Ishikawa (cell line): ENCODE measurements around the gene LIMS4.
"Not testable (repeated sequence)": the region's sequence is repeated elsewhere in the genome, so short reads cannot be mapped to it uniquely, and the experiment has no call there.

Experiments
- EP300 ChIP-seq: IDR thresholded peaks from 2 replicates; pipeline ENCODE4 v1.6.1; 2012; ENCODE audit warnings: borderline replicate concordance
- YY1 ChIP-seq: IDR thresholded peaks from 2 replicates; pipeline ENCODE4 v1.6.1; 2012; ENCODE audit warnings: low read depth
- TF ChIP-seq, protein P1 (sequence below): IDR thresholded peaks from 2 replicates; pipeline ENCODE4 v1.6.1; 2012; ENCODE audit warnings: low read depth, mild to moderate bottlenecking

Gene LIMS4, protein sequence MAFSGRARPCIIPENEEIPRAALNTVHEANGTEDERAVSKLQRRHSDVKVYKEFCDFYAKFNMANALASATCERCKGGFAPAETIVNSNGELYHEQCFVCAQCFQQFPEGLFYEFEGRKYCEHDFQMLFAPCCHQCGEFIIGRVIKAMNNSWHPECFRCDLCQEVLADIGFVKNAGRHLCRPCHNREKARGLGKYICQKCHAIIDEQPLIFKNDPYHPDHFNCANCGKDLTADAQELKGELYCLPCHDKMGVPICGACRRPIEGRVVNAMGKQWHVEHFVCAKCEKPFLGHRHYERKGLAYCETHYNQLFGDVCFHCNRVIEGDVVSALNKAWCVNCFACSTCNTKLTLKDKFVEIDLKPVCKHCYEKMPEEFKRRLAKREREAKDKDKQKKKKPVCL

DNA sequence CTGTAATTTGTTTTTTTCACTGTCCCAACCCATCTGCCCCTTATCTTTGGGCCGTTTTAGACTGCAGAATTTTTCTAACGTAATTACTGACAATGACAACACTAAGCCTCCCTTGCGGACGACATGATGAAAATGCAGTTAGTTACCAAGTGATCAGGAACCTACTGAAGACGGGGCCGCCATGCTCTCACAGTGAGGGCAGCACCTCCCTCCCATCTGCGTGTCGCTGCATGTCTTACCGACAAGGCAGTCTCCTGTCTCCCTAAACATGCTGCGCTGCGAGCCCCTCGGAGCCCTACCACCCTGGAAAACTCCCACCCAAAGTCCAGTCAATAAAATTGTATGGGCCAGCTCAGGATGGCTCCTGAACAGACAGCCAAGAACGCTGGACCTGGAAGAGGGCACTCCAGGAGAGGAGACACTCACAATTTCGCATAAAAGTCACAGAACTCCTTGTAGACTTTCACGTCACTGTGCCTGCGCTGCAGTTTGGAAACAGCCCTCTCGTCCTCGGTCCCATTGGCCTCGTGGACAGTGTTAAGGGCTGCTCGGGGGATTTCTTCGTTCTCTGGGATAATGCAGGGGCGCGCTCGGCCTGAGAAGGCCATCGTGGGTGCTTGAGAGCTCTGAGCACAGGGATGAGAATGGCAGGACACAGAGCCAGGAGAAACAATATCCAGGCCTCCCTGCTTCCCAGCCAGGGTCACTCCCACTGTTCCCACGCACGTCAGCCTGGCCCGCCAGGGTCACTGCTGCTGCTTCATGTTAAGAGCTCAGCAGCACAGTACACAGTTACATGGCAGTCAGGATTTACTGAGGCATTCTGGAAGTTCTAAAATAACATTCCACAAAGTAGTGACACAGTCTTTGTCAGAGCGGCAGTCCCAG lies at the start of gene LIMS4:
LIMS4 (minus strand) TSS at position 646 of the 888 bp plus-strand sequence; CDS start at position 608, 38 bp downstream.
- TF ChIP-seq, protein P1, sequence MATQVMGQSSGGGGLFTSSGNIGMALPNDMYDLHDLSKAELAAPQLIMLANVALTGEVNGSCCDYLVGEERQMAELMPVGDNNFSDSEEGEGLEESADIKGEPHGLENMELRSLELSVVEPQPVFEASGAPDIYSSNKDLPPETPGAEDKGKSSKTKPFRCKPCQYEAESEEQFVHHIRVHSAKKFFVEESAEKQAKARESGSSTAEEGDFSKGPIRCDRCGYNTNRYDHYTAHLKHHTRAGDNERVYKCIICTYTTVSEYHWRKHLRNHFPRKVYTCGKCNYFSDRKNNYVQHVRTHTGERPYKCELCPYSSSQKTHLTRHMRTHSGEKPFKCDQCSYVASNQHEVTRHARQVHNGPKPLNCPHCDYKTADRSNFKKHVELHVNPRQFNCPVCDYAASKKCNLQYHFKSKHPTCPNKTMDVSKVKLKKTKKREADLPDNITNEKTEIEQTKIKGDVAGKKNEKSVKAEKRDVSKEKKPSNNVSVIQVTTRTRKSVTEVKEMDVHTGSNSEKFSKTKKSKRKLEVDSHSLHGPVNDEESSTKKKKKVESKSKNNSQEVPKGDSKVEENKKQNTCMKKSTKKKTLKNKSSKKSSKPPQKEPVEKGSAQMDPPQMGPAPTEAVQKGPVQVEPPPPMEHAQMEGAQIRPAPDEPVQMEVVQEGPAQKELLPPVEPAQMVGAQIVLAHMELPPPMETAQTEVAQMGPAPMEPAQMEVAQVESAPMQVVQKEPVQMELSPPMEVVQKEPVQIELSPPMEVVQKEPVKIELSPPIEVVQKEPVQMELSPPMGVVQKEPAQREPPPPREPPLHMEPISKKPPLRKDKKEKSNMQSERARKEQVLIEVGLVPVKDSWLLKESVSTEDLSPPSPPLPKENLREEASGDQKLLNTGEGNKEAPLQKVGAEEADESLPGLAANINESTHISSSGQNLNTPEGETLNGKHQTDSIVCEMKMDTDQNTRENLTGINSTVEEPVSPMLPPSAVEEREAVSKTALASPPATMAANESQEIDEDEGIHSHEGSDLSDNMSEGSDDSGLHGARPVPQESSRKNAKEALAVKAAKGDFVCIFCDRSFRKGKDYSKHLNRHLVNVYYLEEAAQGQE, result not testable (repeated sequence)
- not testable (repeated sequence) for TF ChIP-seq EP300, YY1
